GM18511 (cell line): ENCODE measurements around the gene BCL2L11.

Experiments used
- ATAC-seq: cut with Tn5 transposase; IDR thresholded peaks from one replicate; pipeline ENCODE4 v1.9.1; 2021; ENCODE audit warnings: mild to moderate bottlenecking, moderate library complexity; ENCODE audit not compliant: unreplicated experiment

BCL2L11 gene

GRCh38 chr2:111142101-111142500 lies 21.4 kb downstream of the BCL2L11 start:
- ATAC-seq, result no peak

- ATAC-seq, result no peak
Observed at GRCh38 chr2:111143107-111143842, 22.6 kb downstream of the BCL2L11 start.

- ATAC-seq, result no peak
Observed at GRCh38 chr2:111143843-111144198, 23.1 kb downstream of the BCL2L11 start.

- no peak for ATAC-seq
Observed at GRCh38 chr2:111145103-111145760, 24.5 kb downstream of the BCL2L11 start.

- no peak for ATAC-seq
Observed at GRCh38 chr2:111145951-111146350, 25.2 kb downstream of the BCL2L11 start.

- no peak for ATAC-seq
Observed at GRCh38 chr2:111148225-111148873, 27.6 kb downstream of the BCL2L11 start.

- ATAC-seq, result no peak
Observed at GRCh38 chr2:111148925-111149324, 28.2 kb downstream of the BCL2L11 start.

GRCh38 chr2:111149882-111150455 lies 29.3 kb downstream of the BCL2L11 start:
- no peak for ATAC-seq

GRCh38 chr2:111154758-111155157 lies 34.0 kb downstream of the BCL2L11 start:
- no peak for ATAC-seq

- no peak for ATAC-seq
Observed at GRCh38 chr2:111155610-111156009, 34.9 kb downstream of the BCL2L11 start.

GRCh38 chr2:111156529-111156928 lies 35.8 kb downstream of the BCL2L11 start:
- no peak for ATAC-seq

GRCh38 chr2:111157071-111157661 lies 36.5 kb downstream of the BCL2L11 start:
- peak; percentile 67 for ATAC-seq

- ATAC-seq, result peak; percentile 52
Observed at GRCh38 chr2:111157798-111158197, 37.1 kb downstream of the BCL2L11 start.

GRCh38 chr2:111159641-111160040 lies 38.9 kb downstream of the BCL2L11 start:
- no peak for ATAC-seq

- ATAC-seq, result no peak
Observed at GRCh38 chr2:111160758-111161157, 40.0 kb downstream of the BCL2L11 start.

GRCh38 chr2:111161971-111162370 lies 41.3 kb downstream of the BCL2L11 start:
- ATAC-seq, result no peak

GRCh38 chr2:111162718-111163331 lies 42.1 kb downstream of the BCL2L11 start:
- no peak for ATAC-seq

- no peak for ATAC-seq
Observed at GRCh38 chr2:111164078-111164477, 43.4 kb downstream of the BCL2L11 start.

GRCh38 chr2:111165084-111165483 lies 44.4 kb downstream of the BCL2L11 start:
- ATAC-seq, result no peak

- ATAC-seq, result no peak
Observed at GRCh38 chr2:111166115-111166514, 45.4 kb downstream of the BCL2L11 start.
